ENCODE results near the gene GRN. TPM values are rescaled to one million over a fixed set of nuclear protein-coding genes. Genes with fewer than 3 reads are reported as not detected.

Gene GRN
- total RNA-seq, 1 donor from 2014 or later = 521 TPM

DNA sequence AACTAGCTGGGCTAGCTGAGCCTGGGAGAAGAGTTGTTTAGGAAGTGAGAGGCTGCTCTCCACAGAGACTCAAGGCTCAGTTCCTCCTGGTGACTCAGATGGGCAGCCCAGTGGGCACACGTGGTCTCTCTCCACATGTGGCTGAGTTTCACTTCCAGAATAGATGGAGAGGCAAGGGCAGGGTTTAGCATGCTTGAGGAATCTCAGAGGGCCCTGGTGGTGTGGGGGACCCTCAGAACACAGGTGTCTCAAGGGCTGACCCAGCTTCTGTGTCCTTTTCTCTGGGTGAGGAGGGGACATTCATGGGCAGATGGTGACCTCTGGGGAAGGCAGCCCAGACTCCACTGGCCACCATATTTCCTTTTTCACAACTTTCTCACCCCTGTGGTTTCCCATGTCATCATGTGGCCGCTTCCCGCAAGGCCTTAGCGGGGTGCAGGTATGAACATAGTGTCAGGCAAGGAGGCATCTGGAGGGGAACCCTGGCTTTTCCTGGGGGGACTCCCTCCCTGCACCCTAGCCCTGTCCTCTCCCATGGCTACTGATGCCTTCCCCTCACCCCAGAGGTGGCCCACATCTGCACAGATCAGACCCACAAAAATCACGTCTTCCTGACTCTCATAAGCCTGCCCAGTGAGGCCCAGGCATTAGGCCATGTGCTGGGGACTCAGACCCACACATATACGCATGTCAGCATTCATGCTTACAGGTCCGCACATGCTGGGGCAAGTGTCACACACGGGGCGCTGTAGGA is 3.3 kb downstream of the GRN start:
- H3K4me3 ChIP-seq (ENCODE audit: low read depth, low read length) = no peak overlapping the region
- DNase-seq (ENCODE audit: low read depth) = no peak
- TF ChIP-seq, protein P1, sequence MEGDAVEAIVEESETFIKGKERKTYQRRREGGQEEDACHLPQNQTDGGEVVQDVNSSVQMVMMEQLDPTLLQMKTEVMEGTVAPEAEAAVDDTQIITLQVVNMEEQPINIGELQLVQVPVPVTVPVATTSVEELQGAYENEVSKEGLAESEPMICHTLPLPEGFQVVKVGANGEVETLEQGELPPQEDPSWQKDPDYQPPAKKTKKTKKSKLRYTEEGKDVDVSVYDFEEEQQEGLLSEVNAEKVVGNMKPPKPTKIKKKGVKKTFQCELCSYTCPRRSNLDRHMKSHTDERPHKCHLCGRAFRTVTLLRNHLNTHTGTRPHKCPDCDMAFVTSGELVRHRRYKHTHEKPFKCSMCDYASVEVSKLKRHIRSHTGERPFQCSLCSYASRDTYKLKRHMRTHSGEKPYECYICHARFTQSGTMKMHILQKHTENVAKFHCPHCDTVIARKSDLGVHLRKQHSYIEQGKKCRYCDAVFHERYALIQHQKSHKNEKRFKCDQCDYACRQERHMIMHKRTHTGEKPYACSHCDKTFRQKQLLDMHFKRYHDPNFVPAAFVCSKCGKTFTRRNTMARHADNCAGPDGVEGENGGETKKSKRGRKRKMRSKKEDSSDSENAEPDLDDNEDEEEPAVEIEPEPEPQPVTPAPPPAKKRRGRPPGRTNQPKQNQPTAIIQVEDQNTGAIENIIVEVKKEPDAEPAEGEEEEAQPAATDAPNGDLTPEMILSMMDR (IDR thresholded peaks at IDR 0.05; ENCODE audit: insufficient read depth, low read length, poor library complexity, severe bottlenecking) = no peak
- H3K36me3 ChIP-seq (ENCODE audit: control insufficient read depth, insufficient read depth, low read length) = peaks cover 3% of the 10 kb centered on the region
- no peaks in the 10 kb centered on the region for H3K27me3 ChIP-seq (ENCODE audit: control insufficient read depth, insufficient read depth, low read length)

DNA sequence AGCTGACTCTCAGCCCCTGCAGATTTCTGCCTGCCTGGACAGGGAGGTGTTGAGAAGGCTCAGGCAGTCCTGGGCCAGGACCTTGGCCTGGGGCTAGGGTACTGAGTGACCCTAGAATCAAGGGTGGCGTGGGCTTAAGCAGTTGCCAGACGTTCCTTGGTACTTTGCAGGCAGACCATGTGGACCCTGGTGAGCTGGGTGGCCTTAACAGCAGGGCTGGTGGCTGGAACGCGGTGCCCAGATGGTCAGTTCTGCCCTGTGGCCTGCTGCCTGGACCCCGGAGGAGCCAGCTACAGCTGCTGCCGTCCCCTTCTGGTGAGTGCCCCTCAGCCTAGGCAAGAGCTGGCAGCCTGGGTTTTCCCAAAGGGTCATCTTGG is 3.9 kb downstream of the GRN start:
- TF ChIP-seq, protein P1 (IDR thresholded peaks at IDR 0.05; ENCODE audit: insufficient read depth, low read length, poor library complexity, severe bottlenecking) = no peak
- H3K4me3 ChIP-seq (ENCODE audit: low read depth, low read length) = no peak overlapping the region
- peaks cover under 1% of the 10 kb centered on the region for H3K27me3 ChIP-seq (ENCODE audit: control insufficient read depth, insufficient read depth, low read length)
- peaks cover 3% of the 10 kb centered on the region for H3K36me3 ChIP-seq (ENCODE audit: control insufficient read depth, insufficient read depth, low read length)
- DNase-seq (ENCODE audit: low read depth) = no peak

DNA sequence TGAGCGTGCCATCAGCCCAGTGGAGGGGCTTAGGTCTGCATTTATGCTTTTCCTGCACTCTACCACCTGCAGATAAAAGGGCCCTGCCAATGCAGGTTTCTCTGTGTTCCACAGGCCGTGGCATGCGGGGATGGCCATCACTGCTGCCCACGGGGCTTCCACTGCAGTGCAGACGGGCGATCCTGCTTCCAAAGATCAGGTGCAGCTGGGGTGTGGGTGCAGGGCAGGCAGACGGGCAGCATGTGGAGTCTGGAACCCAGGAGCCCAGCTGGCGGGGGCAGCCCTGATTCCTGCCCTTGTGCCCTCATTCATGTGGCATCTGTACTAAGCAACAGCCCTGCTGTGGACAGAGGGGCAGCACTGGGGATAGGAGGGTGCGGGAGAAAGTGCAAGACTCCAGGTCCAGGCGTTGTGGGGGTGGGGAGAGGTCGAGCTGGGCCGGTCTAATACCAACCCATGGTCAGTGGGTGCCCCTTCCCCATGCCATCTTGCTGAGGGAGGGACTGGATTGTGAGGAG is 4.5 kb downstream of the GRN start:
- TF ChIP-seq, protein P1 (IDR thresholded peaks at IDR 0.05; ENCODE audit: insufficient read depth, low read length, poor library complexity, severe bottlenecking) = no peak
- Histone ChIP-seq H3K36me3 (ENCODE audit: control insufficient read depth, insufficient read depth, low read length) (peaks cover 3% of the 10 kb centered on the region), H3K4me3 (ENCODE audit: low read depth, low read length) (no peak overlapping the region), H3K27me3 (ENCODE audit: control insufficient read depth, insufficient read depth, low read length) (peaks cover 2% of the 10 kb centered on the region)
- no peak for DNase-seq (ENCODE audit: low read depth)

DNA sequence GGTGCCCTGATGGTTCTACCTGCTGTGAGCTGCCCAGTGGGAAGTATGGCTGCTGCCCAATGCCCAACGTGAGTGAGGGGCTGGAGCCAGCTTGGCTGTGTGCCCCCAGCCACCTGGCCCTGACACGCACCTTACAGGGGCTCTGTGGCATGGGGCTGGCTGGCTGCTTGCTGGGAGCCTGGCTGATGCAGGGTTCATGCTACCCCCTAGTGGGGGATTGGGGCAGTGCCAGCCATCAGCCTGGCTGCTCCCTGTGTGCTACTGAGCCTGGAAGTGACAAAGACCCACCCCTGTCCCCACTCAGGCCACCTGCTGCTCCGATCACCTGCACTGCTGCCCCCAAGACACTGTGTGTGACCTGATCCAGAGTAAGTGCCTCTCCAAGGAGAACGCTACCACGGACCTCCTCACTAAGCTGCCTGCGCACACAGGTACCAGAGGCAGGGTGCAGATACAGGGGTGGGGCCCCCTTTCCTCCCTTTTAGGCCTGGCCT is 5.7 kb downstream of the GRN start:
- no peak for DNase-seq (ENCODE audit: low read depth)
- H3K4me3 ChIP-seq (ENCODE audit: low read depth, low read length) = no peak overlapping the region
- TF ChIP-seq, protein P1 (IDR thresholded peaks at IDR 0.05; ENCODE audit: insufficient read depth, low read length, poor library complexity, severe bottlenecking) = peak; percentile 92
- H3K27me3 ChIP-seq (ENCODE audit: control insufficient read depth, insufficient read depth, low read length) = peaks cover 2% of the 10 kb centered on the region
- peaks cover 3% of the 10 kb centered on the region for H3K36me3 ChIP-seq (ENCODE audit: control insufficient read depth, insufficient read depth, low read length)

DNA sequence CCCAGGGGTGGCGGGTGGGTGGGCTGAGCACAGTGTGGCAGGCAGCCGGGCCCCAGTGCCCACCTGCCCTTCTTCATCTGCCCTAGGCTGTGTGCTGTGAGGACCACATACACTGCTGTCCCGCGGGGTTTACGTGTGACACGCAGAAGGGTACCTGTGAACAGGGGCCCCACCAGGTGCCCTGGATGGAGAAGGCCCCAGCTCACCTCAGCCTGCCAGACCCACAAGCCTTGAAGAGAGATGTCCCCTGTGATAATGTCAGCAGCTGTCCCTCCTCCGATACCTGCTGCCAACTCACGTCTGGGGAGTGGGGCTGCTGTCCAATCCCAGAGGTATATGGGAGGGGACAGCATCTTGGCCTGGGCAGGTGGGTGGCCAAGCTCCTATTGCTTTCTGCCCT is 6.4 kb downstream of the GRN start:
- H3K27me3 ChIP-seq (ENCODE audit: control insufficient read depth, insufficient read depth, low read length) = peaks cover 2% of the 10 kb centered on the region
- H3K36me3 ChIP-seq (ENCODE audit: control insufficient read depth, insufficient read depth, low read length) = peaks cover 3% of the 10 kb centered on the region
- TF ChIP-seq, protein P1 (IDR thresholded peaks at IDR 0.05; ENCODE audit: insufficient read depth, low read length, poor library complexity, severe bottlenecking) = no peak
- H3K4me3 ChIP-seq (ENCODE audit: low read depth, low read length) = no peak overlapping the region
- DNase-seq (ENCODE audit: low read depth) = no peak
